ENCODE data around the gene ENTR1.

ENTR1 gene

GRCh38 chr9:136447173-136447778 lies 36.9 kb upstream of the ENTR1 start:
- peaks cover 81 to 95% of the 10 kb centered on the region in 2 donors for H3K36me3 ChIP-seq (ENCODE audit: control insufficient read depth in 1 of 2, insufficient read depth in 2 of 2, low read length in 2 of 2)
- no peaks in the 10 kb centered on the region for H3K4me1 ChIP-seq (ENCODE audit: control insufficient read depth in 1 of 2, insufficient read depth in 2 of 2, low read length in 2 of 2)
- H3K27me3 ChIP-seq (ENCODE audit: low read depth, low read length): no peaks in the 10 kb centered on the region
- H3K9me3 ChIP-seq (ENCODE audit: control insufficient read depth in 1 of 2, low read length in 2 of 2): no peaks in the 10 kb centered on the region
- no peak overlapping the region for H3K27ac ChIP-seq (ENCODE audit: low read length)
- H3K4me3 ChIP-seq (ENCODE audit: low read depth in 1 of 2, low read length in 2 of 2): no peak overlapping the region

- peaks cover 83 to 97% of the 10 kb centered on the region in 2 donors for H3K36me3 ChIP-seq (ENCODE audit: control insufficient read depth in 1 of 2, insufficient read depth in 2 of 2, low read length in 2 of 2)
- no peak overlapping the region for H3K27ac ChIP-seq (ENCODE audit: low read length)
- no peaks in the 10 kb centered on the region for H3K9me3 ChIP-seq (ENCODE audit: control insufficient read depth in 1 of 2, low read length in 2 of 2)
- H3K4me1 ChIP-seq (ENCODE audit: control insufficient read depth in 1 of 2, insufficient read depth in 2 of 2, low read length in 2 of 2): no peaks in the 10 kb centered on the region
- no peak overlapping the region for H3K4me3 ChIP-seq (ENCODE audit: low read depth in 1 of 2, low read length in 2 of 2)
- no peaks in the 10 kb centered on the region for H3K27me3 ChIP-seq (ENCODE audit: low read depth, low read length)
These were observed 35.4 kb upstream of the ENTR1 start for GRCh38 chr9:136445799-136446198.

GRCh38 chr9:136444102-136444501 lies 33.7 kb upstream of the ENTR1 start:
- Histone ChIP-seq H3K4me1 (ENCODE audit: control insufficient read depth in 1 of 2, insufficient read depth in 2 of 2, low read length in 2 of 2) (peaks cover 0 to 6% of the 10 kb centered on the region in 2 donors), H3K36me3 (ENCODE audit: control insufficient read depth in 1 of 2, insufficient read depth in 2 of 2, low read length in 2 of 2) (peaks cover 73 to 83% of the 10 kb centered on the region in 2 donors), H3K27ac (ENCODE audit: low read length) (no peak overlapping the region), H3K27me3 (ENCODE audit: low read depth, low read length) (no peaks in the 10 kb centered on the region), H3K9me3 (ENCODE audit: control insufficient read depth in 1 of 2, low read length in 2 of 2) (no peaks in the 10 kb centered on the region), H3K4me3 (ENCODE audit: low read depth in 1 of 2, low read length in 2 of 2) (no peak overlapping the region)

GRCh38 chr9:136443687-136444086 lies 33.3 kb upstream of the ENTR1 start:
- Histone ChIP-seq H3K9me3 (ENCODE audit: control insufficient read depth in 1 of 2, low read length in 2 of 2) (no peaks in the 10 kb centered on the region), H3K4me3 (ENCODE audit: low read depth in 1 of 2, low read length in 2 of 2) (no peak overlapping the region), H3K27me3 (ENCODE audit: low read depth, low read length) (no peaks in the 10 kb centered on the region), H3K27ac (ENCODE audit: low read length) (no peak overlapping the region), H3K4me1 (ENCODE audit: control insufficient read depth in 1 of 2, insufficient read depth in 2 of 2, low read length in 2 of 2) (peaks cover 0 to 10% of the 10 kb centered on the region in 2 donors), H3K36me3 (ENCODE audit: control insufficient read depth in 1 of 2, insufficient read depth in 2 of 2, low read length in 2 of 2) (peaks cover 69 to 79% of the 10 kb centered on the region in 2 donors)

- peaks cover 63 to 73% of the 10 kb centered on the region in 2 donors for H3K36me3 ChIP-seq (ENCODE audit: control insufficient read depth in 1 of 2, insufficient read depth in 2 of 2, low read length in 2 of 2)
- H3K4me1 ChIP-seq (ENCODE audit: control insufficient read depth in 1 of 2, insufficient read depth in 2 of 2, low read length in 2 of 2): peaks cover 0 to 16% of the 10 kb centered on the region in 2 donors
- H3K4me3 ChIP-seq (ENCODE audit: low read depth in 1 of 2, low read length in 2 of 2): no peak overlapping the region
- H3K9me3 ChIP-seq (ENCODE audit: control insufficient read depth in 1 of 2, low read length in 2 of 2): no peaks in the 10 kb centered on the region
- H3K27me3 ChIP-seq (ENCODE audit: low read depth, low read length): no peaks in the 10 kb centered on the region
- H3K27ac ChIP-seq (ENCODE audit: low read length): no peak overlapping the region
These were observed 32.7 kb upstream of the ENTR1 start for GRCh38 chr9:136443087-136443486.

GRCh38 chr9:136442265-136442664 lies 31.9 kb upstream of the ENTR1 start:
- Histone ChIP-seq H3K4me1 (ENCODE audit: control insufficient read depth in 1 of 2, insufficient read depth in 2 of 2, low read length in 2 of 2) (peaks cover 4 to 24% of the 10 kb centered on the region in 2 donors), H3K27me3 (ENCODE audit: low read depth, low read length) (no peaks in the 10 kb centered on the region), H3K4me3 (ENCODE audit: low read depth in 1 of 2, low read length in 2 of 2) (no peak overlapping the region), H3K36me3 (ENCODE audit: control insufficient read depth in 1 of 2, insufficient read depth in 2 of 2, low read length in 2 of 2) (peaks cover 56 to 65% of the 10 kb centered on the region in 2 donors), H3K27ac (ENCODE audit: low read length) (no peak overlapping the region), H3K9me3 (ENCODE audit: control insufficient read depth in 1 of 2, low read length in 2 of 2) (no peaks in the 10 kb centered on the region)

GRCh38 chr9:136441681-136442245 lies 31.3 kb upstream of the ENTR1 start:
- Histone ChIP-seq H3K9me3 (ENCODE audit: control insufficient read depth in 1 of 2, low read length in 2 of 2) (no peaks in the 10 kb centered on the region), H3K27ac (ENCODE audit: low read length) (no peak overlapping the region), H3K4me3 (ENCODE audit: low read depth in 1 of 2, low read length in 2 of 2) (no peak overlapping the region), H3K27me3 (ENCODE audit: low read depth, low read length) (no peaks in the 10 kb centered on the region), H3K4me1 (ENCODE audit: control insufficient read depth in 1 of 2, insufficient read depth in 2 of 2, low read length in 2 of 2) (peaks cover 8 to 29% of the 10 kb centered on the region in 2 donors), H3K36me3 (ENCODE audit: control insufficient read depth in 1 of 2, insufficient read depth in 2 of 2, low read length in 2 of 2) (peaks cover 51 to 60% of the 10 kb centered on the region in 2 donors)

- peaks cover 47 to 55% of the 10 kb centered on the region in 2 donors for H3K36me3 ChIP-seq (ENCODE audit: control insufficient read depth in 1 of 2, insufficient read depth in 2 of 2, low read length in 2 of 2)
- no peak overlapping the region for H3K27ac ChIP-seq (ENCODE audit: low read length)
- peaks cover 8 to 35% of the 10 kb centered on the region in 2 donors for H3K4me1 ChIP-seq (ENCODE audit: control insufficient read depth in 1 of 2, insufficient read depth in 2 of 2, low read length in 2 of 2)
- no peaks in the 10 kb centered on the region for H3K9me3 ChIP-seq (ENCODE audit: control insufficient read depth in 1 of 2, low read length in 2 of 2)
- H3K4me3 ChIP-seq (ENCODE audit: low read depth in 1 of 2, low read length in 2 of 2): no peak overlapping the region
- H3K27me3 ChIP-seq (ENCODE audit: low read depth, low read length): no peaks in the 10 kb centered on the region
These were observed 30.8 kb upstream of the ENTR1 start for GRCh38 chr9:136441191-136441680.

- Histone ChIP-seq H3K4me1 (ENCODE audit: control insufficient read depth in 1 of 2, insufficient read depth in 2 of 2, low read length in 2 of 2) (peaks cover 8 to 40% of the 10 kb centered on the region in 2 donors), H3K4me3 (ENCODE audit: low read depth in 1 of 2, low read length in 2 of 2) (peak within 1 kb of the TSS; percentile 72 to 93), H3K9me3 (ENCODE audit: control insufficient read depth in 1 of 2, low read length in 2 of 2) (no peaks in the 10 kb centered on the region), H3K27me3 (ENCODE audit: low read depth, low read length) (no peaks in the 10 kb centered on the region), H3K27ac (ENCODE audit: low read length) (no peak within 1 kb of the TSS), H3K36me3 (ENCODE audit: control insufficient read depth in 1 of 2, insufficient read depth in 2 of 2, low read length in 2 of 2) (peaks cover 35 to 42% of the 10 kb centered on the region in 2 donors)
These were observed 29.3 kb upstream of the ENTR1 start, which contains the start of gene INPP5E for GRCh38 chr9:136439481-136440408. Gene INPP5E, minus strand, starts transcription at chr9:136439845. Its CDS starts 426 bp downstream, at chr9:136439419.

- H3K4me3 ChIP-seq (ENCODE audit: low read depth in 1 of 2, low read length in 2 of 2): peak overlapping the region; percentile 72 to 93
- H3K4me1 ChIP-seq (ENCODE audit: control insufficient read depth in 1 of 2, insufficient read depth in 2 of 2, low read length in 2 of 2): peaks cover 8 to 42% of the 10 kb centered on the region in 2 donors
- no peaks in the 10 kb centered on the region for H3K27me3 ChIP-seq (ENCODE audit: low read depth, low read length)
- H3K9me3 ChIP-seq (ENCODE audit: control insufficient read depth in 1 of 2, low read length in 2 of 2): no peaks in the 10 kb centered on the region
- peaks cover 26 to 36% of the 10 kb centered on the region in 2 donors for H3K36me3 ChIP-seq (ENCODE audit: control insufficient read depth in 1 of 2, insufficient read depth in 2 of 2, low read length in 2 of 2)
- no peak overlapping the region for H3K27ac ChIP-seq (ENCODE audit: low read length)
These were observed 28.4 kb upstream of the ENTR1 start for GRCh38 chr9:136438548-136439480.
